HCT116 (cell line): ENCODE measurements around the gene AGPAT3. TPM values are rescaled to one million over a fixed set of nuclear protein-coding genes. Genes with fewer than 3 reads are reported as not detected.

ENCODE experiments used
- ATAC-seq: fragments of 200-7000 bp; cut with Tn5 transposase; 2 replicates; pipeline ENCODE4 v1.9.1; 2020; ENCODE audit warnings: mild to moderate bottlenecking, moderate library complexity
- BruUV-seq: library from RNA; stranded (reverse); fragments of 400-500 nt; replicated peaks from 2 replicates; lab custom pipeline; 2021; lab: Mats Ljungman, UMichigan
- CTCF ChIA-PET: fragments of 300-600 bp; sonication (Branson Sonifier 250); formaldehyde crosslinking; loops from one replicate; lab custom pipeline; 2021; ENCODE audit warnings: antibody characterized with exemption; lab: Charles Lee
- POLR2A ChIA-PET: fragments of 300-600, 350-600 bp; sonication (Branson Sonifier 250); formaldehyde crosslinking; loops from one replicate; lab custom pipeline; 2021; ENCODE audit warnings: antibody characterized with exemption; lab: Charles Lee
- RAD21 ChIA-PET, 2 experiments: fragments of 300-600 bp; sonication (Branson Sonifier 250); formaldehyde crosslinking; loops; one replicate each; lab custom pipeline; 2023; ENCODE audit warnings: low total read pairs in 2 of 2; ENCODE audit not compliant: uncharacterized antibody in 2 of 2, unreplicated experiment in 2 of 2, low non-redundant PET in 1 of 2; lab: Charles Lee
- DNase-seq: peaks from one replicate; pipeline ENCODE4 v3.0.0-alpha.2; 2010; ENCODE audit warnings: low read depth, low spot score
- H2AFZ ChIP-seq: fragments of 200-600 bp; shearing (Covaris generic), sonication (generic); 2 replicates; pipeline ENCODE4 v1.6.1; 2017; ENCODE audit warnings: low read depth, mixed run types, mixed read lengths, antibody characterized with exemption, low read length; ENCODE audit not compliant: poor library complexity, severe bottlenecking
- H3K27ac ChIP-seq: 2 replicates; pipeline ENCODE4 v1.5.1; 2012; ENCODE audit warnings: low read depth, low read length
- H3K27me3 ChIP-seq: fragments of 200-600 bp; sonication (generic); 2 replicates; pipeline ENCODE4 v1.6.1; 2016; ENCODE audit warnings: mixed run types, low read length, mixed read lengths; ENCODE audit not compliant: insufficient read depth
- H3K36me3 ChIP-seq, 2 experiments: fragments of 200-500 bp in 1 of 2; fragments of 200-600 bp in 1 of 2; sonication (Bioruptor generic) in 1 of 2; sonication (generic) in 1 of 2; 2 replicates each; pipeline versions ENCODE4 v1.5.1 to v1.6.1; 2014 to 2016; ENCODE audit warnings: low read length in 2 of 2, inconsistent platforms in 1 of 2, mixed read lengths in 1 of 2, mixed run types in 1 of 2; ENCODE audit not compliant: insufficient read depth in 2 of 2, control insufficient read depth in 1 of 2
- H3K4me1 ChIP-seq, 2 experiments: fragments of 200-600 bp in 1 of 2; sonication (generic) in 1 of 2; 2 replicates each; pipeline versions ENCODE4 v1.5.1 to v1.6.1; 2012 to 2017; ENCODE audit warnings: low read length in 2 of 2, inconsistent platforms in 1 of 2, mild to moderate bottlenecking in 1 of 2, mixed read lengths in 1 of 2, mixed run types in 1 of 2, moderate library complexity in 1 of 2; ENCODE audit not compliant: insufficient read depth in 2 of 2, control insufficient read depth in 1 of 2
- H3K4me2 ChIP-seq: fragments of 200-600 bp; sonication (generic); 2 replicates; pipeline ENCODE4 v1.6.1; 2017; ENCODE audit warnings: mixed run types, low read length, mixed read lengths
- H3K4me3 ChIP-seq, 2 experiments: fragments of 200-600 bp in 1 of 2; sonication (generic) in 1 of 2; replicated peaks in 1 of 2; 2 replicates each; pipeline ENCODE4 v1.5.1; 2011 to 2016; ENCODE audit warnings: low read length in 2 of 2, control low read depth in 1 of 2, low read depth in 1 of 2, mild to moderate bottlenecking in 1 of 2, mixed read lengths in 1 of 2, mixed run types in 1 of 2
- H3K79me2 ChIP-seq: fragments of 200-600 bp; sonication (generic); 2 replicates; pipeline ENCODE4 v1.6.1; 2017; ENCODE audit warnings: mild to moderate bottlenecking, mixed run types, low read length, moderate library complexity, mixed read lengths; ENCODE audit not compliant: insufficient read depth
- H3K9ac ChIP-seq: fragments of 200-600 bp; sonication (generic); 2 replicates; pipeline ENCODE4 v1.6.1; 2016; ENCODE audit warnings: low read length, mixed read lengths
- H3K9me2 ChIP-seq: fragments of 200-600 bp; sonication (generic), shearing (Covaris generic); 2 replicates; pipeline ENCODE4 v1.6.1; 2017; ENCODE audit warnings: mixed run types, mild to moderate bottlenecking, moderate library complexity; ENCODE audit not compliant: insufficient read depth
- H3K9me3 ChIP-seq, 2 experiments: fragments of 200-500 bp in 1 of 2; fragments of 200-600 bp in 1 of 2; sonication (Bioruptor generic) in 1 of 2; sonication (generic) in 1 of 2; 2 replicates each; pipeline ENCODE4 v1.6.1; 2014 to 2017; ENCODE audit warnings: low read length in 2 of 2, mixed read lengths in 2 of 2, inconsistent platforms in 1 of 2, low read depth in 1 of 2, mild to moderate bottlenecking in 1 of 2, mixed run types in 1 of 2, moderate library complexity in 1 of 2; ENCODE audit not compliant: control insufficient read depth in 1 of 2, insufficient read depth in 1 of 2
- H4K20me1 ChIP-seq: fragments of 200-600 bp; sonication (generic), shearing (Covaris generic); 2 replicates; pipeline ENCODE4 v1.6.1; 2017; ENCODE audit warnings: mixed run types, mild to moderate bottlenecking, moderate library complexity; ENCODE audit not compliant: insufficient read depth
- EGR1 ChIP-seq: IDR thresholded peaks from 2 replicates; pipeline ENCODE4 v1.6.1; 2012; ENCODE audit warnings: low read depth
- ELF1 ChIP-seq: IDR thresholded peaks from 2 replicates; pipeline ENCODE4 v1.6.1; 2012; ENCODE audit warnings: low read depth, borderline replicate concordance
- EZH2 ChIP-seq: fragments of 200-600 bp; sonication (generic); IDR thresholded peaks from 2 replicates; pipeline ENCODE4 v1.6.1; 2017; ENCODE audit warnings: antibody characterized with exemption, mixed run types
- EZH2phosphoT487 ChIP-seq: fragments of 200-600 bp; IDR thresholded peaks from 2 replicates; pipeline ENCODE4 v1.6.1; 2018; ENCODE audit warnings: antibody characterized with exemption, borderline replicate concordance
- POLR2AphosphoS5 ChIP-seq: IDR thresholded peaks from 2 replicates; pipeline ENCODE4 v1.6.1; 2011; ENCODE audit warnings: mild to moderate bottlenecking, low read depth, low read length, moderate library complexity
- RAD21 ChIP-seq: IDR thresholded peaks from 2 replicates; pipeline ENCODE4 v1.6.1; 2012; ENCODE audit warnings: low read depth, mild to moderate bottlenecking
- TCF7L2 ChIP-seq: IDR thresholded peaks from 2 replicates; pipeline ENCODE4 v1.7.0; 2011; ENCODE audit warnings: borderline replicate concordance, inconsistent platforms; ENCODE audit not compliant: insufficient read depth, insufficient read length; ENCODE audit errors: extremely low read depth
- ZFX ChIP-seq: fragments of 450-650 bp; IDR thresholded peaks from 2 replicates; pipeline ENCODE4 v1.6.1; 2017
- ZNF274 ChIP-seq: fragments of 200-500 bp; sonication (Bioruptor generic); IDR thresholded peaks from 2 replicates; pipeline ENCODE4 v1.6.1; 2014; ENCODE audit warnings: mild to moderate bottlenecking, low read depth, low read length, inconsistent platforms
- intact Hi-C: fragments of 100-400 bp; cut with micrococcal nuclease; formaldehyde crosslinking; loops from 2 replicates; pipeline ENCODE4 v1.10.0; 2022
- total RNA-seq: library from RNA; stranded (reverse); gene quantifications from one replicate; pipeline ENCODE4 v1.2.1, GENCODE V29; 2021; ENCODE audit not compliant: unreplicated experiment
- TF ChIP-seq, protein P1 (sequence below): IDR thresholded peaks from 2 replicates; pipeline ENCODE4 v1.6.1; 2012

The AGPAT3 gene
- total RNA-seq, 1 experiment from 2014 or later, result 54.1 TPM

- CTCF ChIA-PET, result no interaction called here
- no peak overlapping the region for H3K9ac ChIP-seq
- intact Hi-C loops, result no loop called here
- no peak for DNase-seq
- no peaks in the 10 kb centered on the region for H3K4me1 ChIP-seq
- H3K36me3 ChIP-seq, result no peaks in the 10 kb centered on the region
- RAD21 ChIA-PET, result no interaction called here
- no TSS peak for BruUV-seq
- POLR2A ChIA-PET, result no interaction called here
- H3K9me3 ChIP-seq, result no peaks in the 10 kb centered on the region
- H3K4me3 ChIP-seq, result no peak overlapping the region
- TF ChIP-seq ZFX (no peak), ZNF274 (no peak), RAD21 (no peak), ELF1 (no peak), POLR2AphosphoS5 (no peak), EZH2 (no peak), EGR1 (no peak), EZH2phosphoT487 (no peak), TCF7L2 (no peak)
- TF ChIP-seq, protein P1, sequence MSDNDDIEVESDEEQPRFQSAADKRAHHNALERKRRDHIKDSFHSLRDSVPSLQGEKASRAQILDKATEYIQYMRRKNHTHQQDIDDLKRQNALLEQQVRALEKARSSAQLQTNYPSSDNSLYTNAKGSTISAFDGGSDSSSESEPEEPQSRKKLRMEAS, result no peak
- TF ChIP-seq, all 23 proteins: peak for 0
- Histone ChIP-seq H2AFZ (no peak overlapping the region), H3K9me2 (no peaks in the 10 kb centered on the region), H3K27ac (no peak overlapping the region), H3K27me3 (no peaks in the 10 kb centered on the region), H3K79me2 (no peaks in the 10 kb centered on the region), H3K4me2 (no peak overlapping the region), H4K20me1 (no peaks in the 10 kb centered on the region)
- no peak for ATAC-seq
Measured at GRCh38 chr21:43851593-43851992, 13.4 kb upstream of the AGPAT3 start.
